H9 (cell line): ENCODE data around the gene TMEM269. TPM values are rescaled to one million over a fixed set of nuclear protein-coding genes. Genes with fewer than 3 reads are reported as not detected.

ENCODE experiments used
- DNase-seq: peaks from one replicate; pipeline ENCODE4 v3.0.0-alpha.2; 2017
- H2AFZ ChIP-seq: one replicate; pipeline ENCODE4 v1.6.1; 2013; ENCODE audit warnings: mild to moderate bottlenecking, low read length, control low read depth, moderate library complexity
- H2AK5ac ChIP-seq: 2 replicates; pipeline ENCODE4 v1.6.1; 2013; ENCODE audit warnings: low read length, control low read depth, mixed read lengths; ENCODE audit not compliant: insufficient read length
- H2BK120ac ChIP-seq: one replicate; pipeline ENCODE4 v1.6.1; 2013; ENCODE audit warnings: low read depth, mild to moderate bottlenecking, low read length, control low read depth, inconsistent platforms; ENCODE audit not compliant: poor library complexity, severe bottlenecking
- H2BK12ac ChIP-seq: 2 replicates; pipeline ENCODE4 v1.6.1; 2013; ENCODE audit warnings: low read length, control low read depth, mixed read lengths, low read depth; ENCODE audit not compliant: insufficient read length
- H2BK15ac ChIP-seq: 2 replicates; pipeline ENCODE4 v1.6.1; 2013; ENCODE audit warnings: low read depth, low read length, control low read depth
- H2BK20ac ChIP-seq: one replicate; pipeline ENCODE4 v1.6.1; 2013; ENCODE audit warnings: low read depth, mild to moderate bottlenecking, low read length, control low read depth, inconsistent platforms; ENCODE audit not compliant: poor library complexity, severe bottlenecking
- H2BK5ac ChIP-seq: 2 replicates; pipeline ENCODE4 v1.6.1; 2013; ENCODE audit warnings: low read length, control low read depth, mixed read lengths; ENCODE audit not compliant: insufficient read length
- H3K14ac ChIP-seq: 2 replicates; pipeline ENCODE4 v1.6.1; 2013; ENCODE audit warnings: low read length, control low read depth; ENCODE audit not compliant: insufficient read depth
- H3K18ac ChIP-seq: 2 replicates; pipeline ENCODE4 v1.6.1; 2013; ENCODE audit warnings: low read depth, mild to moderate bottlenecking, mixed read lengths, low read length, control low read depth; ENCODE audit not compliant: insufficient read length
- H3K23ac ChIP-seq: 2 replicates; pipeline ENCODE4 v1.6.1; 2013; ENCODE audit warnings: low read length, control low read depth, mixed read lengths, low read depth; ENCODE audit not compliant: insufficient read length
- H3K23me2 ChIP-seq: 2 replicates; pipeline ENCODE4 v1.6.1; 2013; ENCODE audit warnings: low read depth, mild to moderate bottlenecking, mixed read lengths, low read length, control low read depth; ENCODE audit not compliant: insufficient read length, poor library complexity, severe bottlenecking
- H3K27ac ChIP-seq: 2 replicates; pipeline ENCODE4 v1.5.1; 2013; ENCODE audit warnings: low read length, control low read depth, mixed read lengths, low read depth; ENCODE audit not compliant: insufficient read length
- H3K27me3 ChIP-seq: 2 replicates; pipeline ENCODE4 v1.6.1; 2013; ENCODE audit warnings: low read length, control low read depth, inconsistent platforms; ENCODE audit not compliant: insufficient read depth
- H3K4ac ChIP-seq: 2 replicates; pipeline ENCODE4 v1.6.1; 2013; ENCODE audit warnings: low read depth, mild to moderate bottlenecking, control low read depth, inconsistent platforms, low read length, moderate library complexity
- H3K4me1 ChIP-seq: 2 replicates; pipeline ENCODE4 v1.6.1; 2013; ENCODE audit warnings: low read length, control low read depth, inconsistent platforms; ENCODE audit not compliant: insufficient read depth
- H3K4me2 ChIP-seq: 2 replicates; pipeline ENCODE4 v1.6.1; 2013; ENCODE audit warnings: low read length, control low read depth, mixed read lengths; ENCODE audit not compliant: insufficient read length, insufficient read depth
- H3K56ac ChIP-seq: 2 replicates; pipeline ENCODE4 v1.6.1; 2013; ENCODE audit warnings: low read depth, mild to moderate bottlenecking, mixed read lengths, low read length, control low read depth; ENCODE audit not compliant: insufficient read length
- H3K79me1 ChIP-seq: 2 replicates; pipeline ENCODE4 v1.6.1; 2013; ENCODE audit warnings: low read depth, mild to moderate bottlenecking, moderate library complexity, low read length, control low read depth, inconsistent platforms; ENCODE audit not compliant: insufficient read depth, poor library complexity, severe bottlenecking
- H3K79me2 ChIP-seq: 2 replicates; pipeline ENCODE4 v1.6.1; 2013; ENCODE audit warnings: low read length, control low read depth, inconsistent platforms; ENCODE audit not compliant: insufficient read depth
- H3K9ac ChIP-seq: 2 replicates; pipeline ENCODE4 v1.6.1; 2013; ENCODE audit warnings: low read length, control low read depth, mixed read lengths; ENCODE audit not compliant: insufficient read length; ENCODE audit errors: extremely low read depth
- H3K9me3 ChIP-seq: one replicate; pipeline ENCODE4 v1.6.1; 2013; ENCODE audit warnings: low read depth, low read length, inconsistent platforms; ENCODE audit not compliant: control insufficient read depth
- H3T11ph ChIP-seq: one replicate; pipeline ENCODE4 v1.6.1; 2013; ENCODE audit warnings: mild to moderate bottlenecking, low read length, control low read depth, inconsistent platforms
- H4K20me1 ChIP-seq: one replicate; pipeline ENCODE4 v1.6.1; 2013; ENCODE audit not compliant: control insufficient read depth, insufficient read length, insufficient read depth
- H4K5ac ChIP-seq: 2 replicates; pipeline ENCODE4 v1.6.1; 2013; ENCODE audit warnings: low read depth, mild to moderate bottlenecking, mixed read lengths, low read length, control low read depth; ENCODE audit not compliant: insufficient read length
- H4K8ac ChIP-seq: replicated peaks from 2 replicates; pipeline ENCODE4 v1.6.1; 2013; ENCODE audit warnings: low read length, control low read depth, mixed read lengths, low read depth; ENCODE audit not compliant: insufficient read length
- H4K91ac ChIP-seq: 2 replicates; pipeline ENCODE4 v1.6.1; 2013; ENCODE audit warnings: low read depth, mild to moderate bottlenecking, moderate library complexity, mixed read lengths, low read length, control low read depth; ENCODE audit not compliant: insufficient read length
- H3K27ac Mint-ChIP-seq, 3 experiments: 2 replicates in 2 of 3; 3 replicates in 1 of 3; pipeline ENCODE4 v1.8.0; 2020 to 2021; ENCODE audit warnings: mixed read lengths in 3 of 3, mild to moderate bottlenecking in 1 of 3, moderate library complexity in 1 of 3
- H3K27me3 Mint-ChIP-seq: 2 replicates; pipeline ENCODE4 v1.8.0; 2021; ENCODE audit warnings: low read depth, mild to moderate bottlenecking, moderate library complexity, mixed read lengths
- H3K36me3 Mint-ChIP-seq, 3 experiments: 2 replicates in 2 of 3; 3 replicates in 1 of 3; pipeline ENCODE4 v1.8.0; 2020 to 2021; ENCODE audit warnings: low read depth in 3 of 3, mixed read lengths in 3 of 3; ENCODE audit not compliant: insufficient read depth in 1 of 3
- H3K4me1 Mint-ChIP-seq, 2 experiments: 2 replicates each; pipeline ENCODE4 v1.8.0; 2020; ENCODE audit warnings: mixed read lengths in 2 of 2
- H3K4me3 Mint-ChIP-seq, 2 experiments: 2 replicates in 1 of 2; 3 replicates in 1 of 2; pipeline ENCODE4 v1.8.0; 2020 to 2021; ENCODE audit warnings: mild to moderate bottlenecking in 2 of 2, mixed read lengths in 2 of 2, moderate library complexity in 1 of 2
- H3K9me3 Mint-ChIP-seq, 2 experiments: 2 replicates in 1 of 2; 3 replicates in 1 of 2; pipeline ENCODE4 v1.8.0; 2020; ENCODE audit warnings: mild to moderate bottlenecking in 2 of 2, mixed read lengths in 2 of 2, moderate library complexity in 1 of 2
- WGBS: extraction: QIAGEN DNeasy Blood & Tissue Kit; methylation state at CpG from one replicate; pipeline ENCODE4 v1.1.7; 2013; ENCODE audit warnings: missing lambda C conversion rate, low lambda C conversion rate, mixed read lengths; ENCODE audit not compliant: insufficient read length; ENCODE audit errors: extremely low coverage; 5-methylcytosine and 5-hydroxymethylcytosine counted together
- total RNA-seq: library from RNA; stranded (reverse); gene quantifications from 2 replicates; pipeline ENCODE4 v1.2.1, GENCODE V29; 2021
- TF ChIP-seq, protein P1 (sequence below): fragments of 200-600 bp; sonication (generic); conservative IDR thresholded peaks from 3 replicates; pipeline ENCODE4 v1.8.0; 2021; ENCODE audit warnings: antibody characterized with exemption, mild to moderate bottlenecking

TMEM269 gene
- total RNA-seq, 1 experiment from 2014 or later: 0.17 TPM

GRCh38 chr1:42845193-42845592, 60.4 kb downstream of the TMEM269 start:
- no peak overlapping the region for H2BK120ac ChIP-seq
- no peak for DNase-seq
- H3K9me3 ChIP-seq: no peaks in the 10 kb centered on the region
- H2BK12ac ChIP-seq: no peak overlapping the region
- no peak overlapping the region for H2AK5ac ChIP-seq
- no peak overlapping the region for H4K91ac ChIP-seq
- H4K8ac ChIP-seq: no peak overlapping the region
- no peak overlapping the region for H3K56ac ChIP-seq
- no peak overlapping the region for H3K18ac ChIP-seq
- Mint-ChIP-seq H3K4me3 (no peak overlapping the region), H3K36me3 (peaks cover 20 to 40% (median 21%) of the 10 kb centered on the region in 3 experiments), H3K27me3 (no peaks in the 10 kb centered on the region), H3K4me1 (peaks cover 20 to 25% of the 10 kb centered on the region in 2 experiments), H3K27ac (no peak overlapping the region), H3K9me3 (no peaks in the 10 kb centered on the region; a peak in 2 of 5 replicates)
- no CpG with 5 or more reads among the region's 1 CpG for WGBS
- H2AFZ ChIP-seq: no peak overlapping the region
- no peak overlapping the region for H3K14ac ChIP-seq
- H4K5ac ChIP-seq: no peak overlapping the region
- no peak overlapping the region for H2BK5ac ChIP-seq
- no peak overlapping the region for H3K23ac ChIP-seq
- no peak overlapping the region for H3T11ph ChIP-seq
- no peak overlapping the region for H2BK15ac ChIP-seq
- no peak overlapping the region for H2BK20ac ChIP-seq
- no peaks in the 10 kb centered on the region for H3K27me3 ChIP-seq
- H3K27ac ChIP-seq: no peak overlapping the region
- H3K4me1 ChIP-seq: peaks cover 2% of the 10 kb centered on the region; the same call in 1 of the 2 replicates
- no peaks in the 10 kb centered on the region; the same call in 1 of the 2 replicates for H3K79me2 ChIP-seq
- H3K79me1 ChIP-seq: peaks cover 4% of the 10 kb centered on the region
- no peak overlapping the region for H3K9ac ChIP-seq
- no peak overlapping the region for H3K4me2 ChIP-seq
- TF ChIP-seq, protein P1, sequence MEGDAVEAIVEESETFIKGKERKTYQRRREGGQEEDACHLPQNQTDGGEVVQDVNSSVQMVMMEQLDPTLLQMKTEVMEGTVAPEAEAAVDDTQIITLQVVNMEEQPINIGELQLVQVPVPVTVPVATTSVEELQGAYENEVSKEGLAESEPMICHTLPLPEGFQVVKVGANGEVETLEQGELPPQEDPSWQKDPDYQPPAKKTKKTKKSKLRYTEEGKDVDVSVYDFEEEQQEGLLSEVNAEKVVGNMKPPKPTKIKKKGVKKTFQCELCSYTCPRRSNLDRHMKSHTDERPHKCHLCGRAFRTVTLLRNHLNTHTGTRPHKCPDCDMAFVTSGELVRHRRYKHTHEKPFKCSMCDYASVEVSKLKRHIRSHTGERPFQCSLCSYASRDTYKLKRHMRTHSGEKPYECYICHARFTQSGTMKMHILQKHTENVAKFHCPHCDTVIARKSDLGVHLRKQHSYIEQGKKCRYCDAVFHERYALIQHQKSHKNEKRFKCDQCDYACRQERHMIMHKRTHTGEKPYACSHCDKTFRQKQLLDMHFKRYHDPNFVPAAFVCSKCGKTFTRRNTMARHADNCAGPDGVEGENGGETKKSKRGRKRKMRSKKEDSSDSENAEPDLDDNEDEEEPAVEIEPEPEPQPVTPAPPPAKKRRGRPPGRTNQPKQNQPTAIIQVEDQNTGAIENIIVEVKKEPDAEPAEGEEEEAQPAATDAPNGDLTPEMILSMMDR: no peak
- H4K20me1 ChIP-seq: no peaks in the 10 kb centered on the region
- H3K4ac ChIP-seq: no peak overlapping the region
- H3K23me2 ChIP-seq: peaks cover 6% of the 10 kb centered on the region
